Measurements from ENCODE around the gene HTT-AS. TPM values are rescaled to one million over a fixed set of nuclear protein-coding genes. Genes with fewer than 3 reads are reported as not detected.
A peak's percentile ranks its signal among the peaks of the same experiment; 100 is the strongest.

HTT-AS gene
- total and polyA plus RNA-seq, 2 of the 13 experiments (the other 11 are each of a cell fraction or from before 2014, with no cell fraction given): not detected

DNA sequence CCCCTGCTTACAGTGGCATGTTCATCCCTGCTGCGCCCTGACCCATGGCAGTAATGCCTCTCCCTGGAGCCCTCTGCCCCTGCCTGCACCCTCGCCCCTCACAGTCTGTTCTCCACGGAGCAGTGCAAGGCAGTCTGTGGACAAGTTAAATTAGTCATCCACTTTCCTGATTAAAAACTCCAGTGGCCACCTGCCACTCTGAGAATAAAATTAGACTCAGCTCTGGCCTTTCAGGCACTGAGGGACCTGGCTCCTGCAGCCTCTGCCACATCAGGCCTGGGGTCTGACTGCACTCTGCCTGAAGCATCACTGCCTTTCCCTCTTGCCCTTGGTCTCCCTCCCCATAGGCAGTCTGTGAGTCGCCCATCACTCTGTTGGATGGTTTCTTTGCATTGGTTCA is 57.4 kb downstream of the HTT-AS start:
- ChIA-PET CTCF (ENCODE audit: low intra/inter-chr PET ratio, low total read pairs) (no interaction called here), POLR2A (no interaction called here)
- H3K4me3 ChIP-seq (replicated peaks in 1 of 3; ENCODE audit: insufficient read depth in 1 of 3, low read depth in 2 of 3, low read length in 3 of 3): no peak overlapping the region
- no peak for DNase-seq (ENCODE audit: low spot score)
- in situ Hi-C loops (cut with HindIII; ENCODE audit: extremely low pct_ligation_motif_present, low pct_unique_long_range_greater_than_20kb): no loop called here
- no peak overlapping the region for H3K9ac ChIP-seq (ENCODE audit: insufficient read depth, low read depth, low read length)
- H4K20me1 ChIP-seq (ENCODE audit: insufficient read depth, low read length): no peaks in the 10 kb centered on the region
- TF ChIP-seq, protein P1, sequence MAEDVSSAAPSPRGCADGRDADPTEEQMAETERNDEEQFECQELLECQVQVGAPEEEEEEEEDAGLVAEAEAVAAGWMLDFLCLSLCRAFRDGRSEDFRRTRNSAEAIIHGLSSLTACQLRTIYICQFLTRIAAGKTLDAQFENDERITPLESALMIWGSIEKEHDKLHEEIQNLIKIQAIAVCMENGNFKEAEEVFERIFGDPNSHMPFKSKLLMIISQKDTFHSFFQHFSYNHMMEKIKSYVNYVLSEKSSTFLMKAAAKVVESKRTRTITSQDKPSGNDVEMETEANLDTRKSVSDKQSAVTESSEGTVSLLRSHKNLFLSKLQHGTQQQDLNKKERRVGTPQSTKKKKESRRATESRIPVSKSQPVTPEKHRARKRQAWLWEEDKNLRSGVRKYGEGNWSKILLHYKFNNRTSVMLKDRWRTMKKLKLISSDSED (CRISPR knock-in tag; IDR thresholded peaks at IDR 0.05): no peak
- TF ChIP-seq RBM22 (optimal IDR thresholded peaks at IDR 0.05; ENCODE audit: low read length): no peak
- TF ChIP-seq, protein P2, sequence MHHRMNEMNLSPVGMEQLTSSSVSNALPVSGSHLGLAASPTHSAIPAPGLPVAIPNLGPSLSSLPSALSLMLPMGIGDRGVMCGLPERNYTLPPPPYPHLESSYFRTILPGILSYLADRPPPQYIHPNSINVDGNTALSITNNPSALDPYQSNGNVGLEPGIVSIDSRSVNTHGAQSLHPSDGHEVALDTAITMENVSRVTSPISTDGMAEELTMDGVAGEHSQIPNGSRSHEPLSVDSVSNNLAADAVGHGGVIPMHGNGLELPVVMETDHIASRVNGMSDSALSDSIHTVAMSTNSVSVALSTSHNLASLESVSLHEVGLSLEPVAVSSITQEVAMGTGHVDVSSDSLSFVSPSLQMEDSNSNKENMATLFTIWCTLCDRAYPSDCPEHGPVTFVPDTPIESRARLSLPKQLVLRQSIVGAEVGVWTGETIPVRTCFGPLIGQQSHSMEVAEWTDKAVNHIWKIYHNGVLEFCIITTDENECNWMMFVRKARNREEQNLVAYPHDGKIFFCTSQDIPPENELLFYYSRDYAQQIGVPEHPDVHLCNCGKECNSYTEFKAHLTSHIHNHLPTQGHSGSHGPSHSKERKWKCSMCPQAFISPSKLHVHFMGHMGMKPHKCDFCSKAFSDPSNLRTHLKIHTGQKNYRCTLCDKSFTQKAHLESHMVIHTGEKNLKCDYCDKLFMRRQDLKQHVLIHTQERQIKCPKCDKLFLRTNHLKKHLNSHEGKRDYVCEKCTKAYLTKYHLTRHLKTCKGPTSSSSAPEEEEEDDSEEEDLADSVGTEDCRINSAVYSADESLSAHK (CRISPR knock-in tag; IDR thresholded peaks at IDR 0.05; ENCODE audit: borderline replicate concordance): no peak
- H3K4me1 ChIP-seq (ENCODE audit: insufficient read depth, low read length): no peaks in the 10 kb centered on the region
- no peaks in the 10 kb centered on the region for H3K36me3 ChIP-seq (replicated peaks in 1 of 2; ENCODE audit: control insufficient read depth in 1 of 2, insufficient read depth in 2 of 2, low read length in 2 of 2)
- no peak overlapping the region for H2AFZ ChIP-seq (ENCODE audit: low read length)
- BruUV-seq (replicated peaks): no TSS peak
- WGBS (ENCODE audit: low lambda C conversion rate): 23% methylated on average over 4 of the region's 4 CpGs
- H3K79me2 ChIP-seq (ENCODE audit: insufficient read depth, low read length): no peaks in the 10 kb centered on the region
- intact Hi-C loops (cut with micrococcal nuclease; ENCODE audit: unreplicated experiment): no loop called here
- no peak overlapping the region for H3K4me2 ChIP-seq (ENCODE audit: low read depth, low read length)
- H3K9me3 ChIP-seq (ENCODE audit: low read length): no peaks in the 10 kb centered on the region
- peaks cover 3 to 39% of the 10 kb centered on the region in 2 experiments for H3K27me3 ChIP-seq (ENCODE audit: control insufficient read depth in 1 of 2, insufficient read depth in 2 of 2, low read length in 2 of 2)
- no peak for ATAC-seq
- no peak for FAIRE-seq
- H3K27ac ChIP-seq (ENCODE audit: extremely low read length, insufficient read depth, low read length): no peak overlapping the region

DNA sequence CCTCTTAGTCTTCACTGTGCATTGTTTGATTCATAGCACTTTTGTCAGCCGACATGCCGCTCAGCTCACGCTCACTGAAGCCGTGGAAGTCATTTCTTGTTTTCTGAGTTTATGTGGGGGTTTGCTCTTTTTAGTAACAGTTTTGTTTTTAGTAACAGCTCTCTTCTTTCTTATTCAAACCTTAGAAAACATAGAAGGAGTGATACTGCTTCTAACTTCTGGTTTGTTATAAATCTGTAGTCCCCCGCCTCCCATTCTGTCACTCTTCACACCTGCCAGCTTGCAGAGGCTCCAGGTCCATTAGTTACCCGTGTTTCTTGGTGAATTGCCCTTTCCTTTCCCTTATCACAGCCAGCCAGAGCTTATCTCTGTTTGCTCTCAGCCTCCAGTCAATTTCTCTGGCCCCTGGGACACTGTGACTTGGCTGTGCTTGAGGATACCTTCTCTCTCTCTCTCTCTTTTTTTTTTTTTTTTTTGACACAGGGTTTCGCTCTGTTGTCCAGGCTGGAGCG is 60.4 kb downstream of the HTT-AS start:
- ChIA-PET CTCF (ENCODE audit: low intra/inter-chr PET ratio, low total read pairs) (no interaction called here), POLR2A (no interaction called here)
- H3K4me1 ChIP-seq (ENCODE audit: insufficient read depth, low read length): peaks cover 28% of the 10 kb centered on the region

More for the DNA sequence above, 60.4 kb downstream of the HTT-AS start:
- in situ Hi-C loops (cut with HindIII; ENCODE audit: extremely low pct_ligation_motif_present, low pct_unique_long_range_greater_than_20kb) (no loop called here), intact Hi-C loops (cut with micrococcal nuclease; ENCODE audit: unreplicated experiment) (no loop called here)
- Histone ChIP-seq H2AFZ (ENCODE audit: low read length) (no peak overlapping the region), H3K27ac (ENCODE audit: extremely low read length, insufficient read depth, low read length) (no peak overlapping the region), H3K4me2 (ENCODE audit: low read depth, low read length) (0 out of 2 replicates have a peak overlapping the region, but pooled peaks have one; percentile 2), H3K4me3 (replicated peaks in 1 of 3; ENCODE audit: insufficient read depth in 1 of 3, low read depth in 2 of 3, low read length in 3 of 3) (no peak overlapping the region), H3K9me3 (ENCODE audit: low read length) (no peaks in the 10 kb centered on the region), H4K20me1 (ENCODE audit: insufficient read depth, low read length) (no peaks in the 10 kb centered on the region), H3K36me3 (replicated peaks in 1 of 2; ENCODE audit: control insufficient read depth in 1 of 2, insufficient read depth in 2 of 2, low read length in 2 of 2) (no peaks in the 10 kb centered on the region), H3K79me2 (ENCODE audit: insufficient read depth, low read length) (no peaks in the 10 kb centered on the region), H3K27me3 (ENCODE audit: control insufficient read depth in 1 of 2, insufficient read depth in 2 of 2, low read length in 2 of 2) (peaks cover 2 to 24% of the 10 kb centered on the region in 2 experiments), H3K9ac (ENCODE audit: insufficient read depth, low read depth, low read length) (no peak overlapping the region)
- no peak for TF ChIP-seq ZNF234 (CRISPR knock-in tag; conservative IDR thresholded peaks at IDR 0.05)
- TF ChIP-seq, protein P3, sequence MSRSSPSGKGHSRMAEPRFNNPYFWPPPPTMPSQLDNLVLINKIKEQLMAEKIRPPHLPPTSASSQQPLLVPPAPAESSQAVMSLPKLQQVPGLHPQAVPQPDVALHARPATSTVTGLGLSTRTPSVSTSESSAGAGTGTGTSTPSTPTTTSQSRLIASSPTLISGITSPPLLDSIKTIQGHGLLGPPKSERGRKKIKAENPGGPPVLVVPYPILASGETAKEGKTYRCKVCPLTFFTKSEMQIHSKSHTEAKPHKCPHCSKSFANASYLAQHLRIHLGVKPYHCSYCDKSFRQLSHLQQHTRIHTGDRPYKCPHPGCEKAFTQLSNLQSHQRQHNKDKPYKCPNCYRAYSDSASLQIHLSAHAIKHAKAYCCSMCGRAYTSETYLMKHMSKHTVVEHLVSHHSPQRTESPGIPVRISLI (CRISPR knock-in tag; IDR thresholded peaks at IDR 0.05; ENCODE audit: borderline replicate concordance): peak; percentile 77; the same call in 1 of the 2 replicates
- WGBS (ENCODE audit: low lambda C conversion rate): 11% methylated on average over 8 of the region's 8 CpGs
- ATAC-seq (peak; percentile 47), FAIRE-seq (no peak), DNase-seq (ENCODE audit: low spot score) (peak; percentile 23)
- no TSS peak for BruUV-seq (replicated peaks)
